IPS-15b (cell line): Measurements from ENCODE around the gene ZDHHC14.

Experiments
- H3K27me3 ChIP-seq: one replicate; pipeline ENCODE4 v1.6.1; 2013; ENCODE audit warnings: low read length; ENCODE audit not compliant: control insufficient read depth, insufficient read depth
- H3K36me3 ChIP-seq: one replicate; pipeline ENCODE4 v1.6.1; 2013; ENCODE audit warnings: low read length; ENCODE audit not compliant: control insufficient read depth, insufficient read depth
- H3K4me1 ChIP-seq: one replicate; pipeline ENCODE4 v1.6.1; 2013; ENCODE audit warnings: mild to moderate bottlenecking, low read length; ENCODE audit not compliant: control insufficient read depth, insufficient read depth
- H3K4me3 ChIP-seq: one replicate; pipeline ENCODE4 v1.5.1; 2013; ENCODE audit warnings: low read depth, low read length
- H3K9ac ChIP-seq: one replicate; pipeline ENCODE4 v1.6.1; 2013; ENCODE audit warnings: low read depth, mild to moderate bottlenecking, low read length
- H3K9me3 ChIP-seq: one replicate; pipeline ENCODE4 v1.6.1; 2013; ENCODE audit warnings: mild to moderate bottlenecking, low read length; ENCODE audit not compliant: control insufficient read depth, insufficient read depth

Gene ZDHHC14

GRCh38 chr6:157505912-157506491 lies 125.0 kb downstream of the ZDHHC14 start:
- Histone ChIP-seq H3K36me3 (no peaks in the 10 kb centered on the region), H3K27me3 (no peaks in the 10 kb centered on the region), H3K9me3 (peaks cover 8% of the 10 kb centered on the region), H3K4me3 (no peak overlapping the region), H3K4me1 (no peaks in the 10 kb centered on the region), H3K9ac (no peak overlapping the region)

GRCh38 chr6:157510323-157511188 lies 129.6 kb downstream of the ZDHHC14 start:
- Histone ChIP-seq H3K4me3 (no peak overlapping the region), H3K9me3 (peaks cover 4% of the 10 kb centered on the region), H3K9ac (no peak overlapping the region), H3K27me3 (no peaks in the 10 kb centered on the region), H3K36me3 (no peaks in the 10 kb centered on the region), H3K4me1 (no peaks in the 10 kb centered on the region)

GRCh38 chr6:157511682-157512381 lies 130.8 kb downstream of the ZDHHC14 start:
- H3K4me1 ChIP-seq = no peaks in the 10 kb centered on the region
- no peak overlapping the region for H3K9ac ChIP-seq
- H3K4me3 ChIP-seq = no peak overlapping the region

GRCh38 chr6:157512382-157512682 lies 131.3 kb downstream of the ZDHHC14 start:
- Histone ChIP-seq H3K9ac (no peak overlapping the region), H3K27me3 (no peaks in the 10 kb centered on the region), H3K4me1 (no peaks in the 10 kb centered on the region), H3K4me3 (no peak overlapping the region), H3K9me3 (no peaks in the 10 kb centered on the region), H3K36me3 (no peaks in the 10 kb centered on the region)

More at GRCh38 chr6:157511682-157512381, 130.8 kb downstream of the ZDHHC14 start:
- Histone ChIP-seq H3K9me3 (no peaks in the 10 kb centered on the region), H3K36me3 (no peaks in the 10 kb centered on the region), H3K27me3 (no peaks in the 10 kb centered on the region)

GRCh38 chr6:157513004-157513603 lies 132.1 kb downstream of the ZDHHC14 start:
- H3K9me3 ChIP-seq = no peaks in the 10 kb centered on the region
- no peaks in the 10 kb centered on the region for H3K36me3 ChIP-seq
- H3K4me1 ChIP-seq = peaks cover 2% of the 10 kb centered on the region
- H3K27me3 ChIP-seq = no peaks in the 10 kb centered on the region
- no peak overlapping the region for H3K9ac ChIP-seq
- no peak overlapping the region for H3K4me3 ChIP-seq

- Histone ChIP-seq H3K4me1 (peaks cover 2% of the 10 kb centered on the region), H3K4me3 (no peak overlapping the region), H3K36me3 (no peaks in the 10 kb centered on the region), H3K9ac (no peak overlapping the region), H3K9me3 (no peaks in the 10 kb centered on the region), H3K27me3 (no peaks in the 10 kb centered on the region)
These were observed 132.9 kb downstream of the ZDHHC14 start for GRCh38 chr6:157513619-157514485.

GRCh38 chr6:157514659-157515496 lies 133.9 kb downstream of the ZDHHC14 start:
- Histone ChIP-seq H3K9ac (no peak overlapping the region), H3K4me3 (no peak overlapping the region), H3K27me3 (no peaks in the 10 kb centered on the region), H3K4me1 (peaks cover 2% of the 10 kb centered on the region), H3K9me3 (no peaks in the 10 kb centered on the region), H3K36me3 (no peaks in the 10 kb centered on the region)

GRCh38 chr6:157516319-157517026 lies 135.5 kb downstream of the ZDHHC14 start:
- H3K4me3 ChIP-seq = no peak overlapping the region
- no peaks in the 10 kb centered on the region for H3K27me3 ChIP-seq
- peaks cover 2% of the 10 kb centered on the region for H3K4me1 ChIP-seq
- no peaks in the 10 kb centered on the region for H3K9me3 ChIP-seq
- no peaks in the 10 kb centered on the region for H3K36me3 ChIP-seq
- H3K9ac ChIP-seq = no peak overlapping the region

- Histone ChIP-seq H3K27me3 (no peaks in the 10 kb centered on the region), H3K4me3 (no peak overlapping the region), H3K9ac (no peak overlapping the region), H3K4me1 (peaks cover 2% of the 10 kb centered on the region), H3K36me3 (no peaks in the 10 kb centered on the region), H3K9me3 (no peaks in the 10 kb centered on the region)
These were observed 136.8 kb downstream of the ZDHHC14 start for GRCh38 chr6:157517601-157518359.
